ENCODE data around the gene NBAS. TPM values are rescaled to one million over a fixed set of nuclear protein-coding genes. Genes with fewer than 3 reads are reported as not detected.
"Not testable (repeated sequence)": the region's sequence is repeated elsewhere in the genome, so short reads cannot be mapped to it uniquely, and the experiment has no call there.

NBAS gene
- total RNA-seq, 1 donor from 2014 or later, result 61.6 TPM

DNA sequence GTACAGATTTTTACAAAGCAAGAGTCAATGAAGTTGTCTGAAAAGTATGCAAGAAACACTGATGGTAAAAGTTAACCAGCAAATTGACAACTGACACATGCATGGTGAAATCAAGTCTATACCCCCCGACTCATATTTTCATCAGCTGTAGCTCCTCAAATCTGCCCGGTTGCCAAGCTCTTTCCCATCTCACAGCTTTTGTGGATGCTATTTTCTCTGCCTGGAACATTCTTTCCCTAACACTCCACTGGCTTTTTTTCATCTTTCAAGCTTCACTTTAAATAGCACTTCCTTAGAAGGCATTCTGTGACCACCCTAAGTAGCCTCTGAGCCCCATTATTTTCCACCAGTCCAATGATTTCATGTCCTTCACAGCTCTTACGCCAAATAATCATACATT lies 18.1 kb downstream of the NBAS start:
- Mint-ChIP-seq H3K9me3 (peaks cover 8% of the 10 kb centered on the region), H3K27ac (ENCODE audit: unreplicated experiment) (no peak overlapping the region), H3K4me3 (no peak overlapping the region), H3K4me1 (peaks cover 3% of the 10 kb centered on the region), H3K27me3 (ENCODE audit: low read depth) (no peaks in the 10 kb centered on the region), H3K36me3 (ENCODE audit: low read depth) (peaks cover 22% of the 10 kb centered on the region)
- no peak for DNase-seq (ENCODE audit: low read depth, low spot score)
- TF ChIP-seq, protein P1, sequence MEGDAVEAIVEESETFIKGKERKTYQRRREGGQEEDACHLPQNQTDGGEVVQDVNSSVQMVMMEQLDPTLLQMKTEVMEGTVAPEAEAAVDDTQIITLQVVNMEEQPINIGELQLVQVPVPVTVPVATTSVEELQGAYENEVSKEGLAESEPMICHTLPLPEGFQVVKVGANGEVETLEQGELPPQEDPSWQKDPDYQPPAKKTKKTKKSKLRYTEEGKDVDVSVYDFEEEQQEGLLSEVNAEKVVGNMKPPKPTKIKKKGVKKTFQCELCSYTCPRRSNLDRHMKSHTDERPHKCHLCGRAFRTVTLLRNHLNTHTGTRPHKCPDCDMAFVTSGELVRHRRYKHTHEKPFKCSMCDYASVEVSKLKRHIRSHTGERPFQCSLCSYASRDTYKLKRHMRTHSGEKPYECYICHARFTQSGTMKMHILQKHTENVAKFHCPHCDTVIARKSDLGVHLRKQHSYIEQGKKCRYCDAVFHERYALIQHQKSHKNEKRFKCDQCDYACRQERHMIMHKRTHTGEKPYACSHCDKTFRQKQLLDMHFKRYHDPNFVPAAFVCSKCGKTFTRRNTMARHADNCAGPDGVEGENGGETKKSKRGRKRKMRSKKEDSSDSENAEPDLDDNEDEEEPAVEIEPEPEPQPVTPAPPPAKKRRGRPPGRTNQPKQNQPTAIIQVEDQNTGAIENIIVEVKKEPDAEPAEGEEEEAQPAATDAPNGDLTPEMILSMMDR (conservative IDR thresholded peaks at IDR 0.05), result no peak

DNA sequence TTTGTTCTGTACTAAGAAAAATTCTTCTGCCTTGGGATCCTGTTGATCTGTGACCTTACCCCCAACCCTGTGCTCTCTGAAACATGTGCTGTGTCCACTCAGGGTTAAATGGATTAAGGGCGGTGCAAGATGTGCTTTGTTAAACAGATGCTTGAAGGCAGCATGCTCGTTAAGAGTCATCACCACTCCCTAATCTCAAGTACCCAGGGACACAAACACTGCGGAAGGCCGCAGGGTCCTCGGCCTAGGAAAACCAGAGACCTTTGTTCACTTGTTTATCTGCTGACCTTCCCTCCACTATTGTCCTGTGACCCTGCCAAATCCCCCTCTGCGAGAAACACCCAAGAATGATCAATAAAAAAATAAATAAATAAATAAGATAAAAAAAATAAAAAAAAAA lies 18.9 kb downstream of the NBAS start:
- H3K27ac Mint-ChIP-seq (ENCODE audit: unreplicated experiment), result not testable (repeated sequence)

DNA sequence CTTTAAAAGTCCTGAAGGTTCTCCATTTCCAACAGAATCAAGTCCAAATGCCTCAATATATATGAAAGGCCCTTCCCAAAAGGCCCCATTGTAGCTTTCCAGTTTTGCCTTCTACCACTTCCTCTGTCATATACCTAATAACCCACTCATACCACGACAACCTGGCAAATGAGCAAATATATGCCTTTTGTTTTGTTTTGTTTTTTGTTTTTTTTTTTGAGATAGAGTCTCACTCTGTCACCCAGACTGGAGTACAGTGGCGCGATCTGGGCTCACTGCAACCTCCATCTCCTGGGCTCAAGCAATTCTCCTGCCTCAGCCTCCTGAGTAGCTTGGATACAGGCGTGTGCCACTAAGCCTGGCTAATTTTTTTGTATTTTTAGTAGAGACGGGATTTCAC lies 20.6 kb downstream of the NBAS start:
- DNase-seq (ENCODE audit: low read depth, low spot score); H3K4me3 Mint-ChIP-seq; H3K9me3 Mint-ChIP-seq; H3K4me1 Mint-ChIP-seq; H3K27ac Mint-ChIP-seq (ENCODE audit: unreplicated experiment); H3K27me3 Mint-ChIP-seq (ENCODE audit: low read depth): not testable (repeated sequence)
- peaks cover 23% of the 10 kb centered on the region for H3K36me3 Mint-ChIP-seq (ENCODE audit: low read depth)

More for the DNA sequence above, 18.9 kb downstream of the NBAS start:
- not testable (repeated sequence) for H3K4me3 Mint-ChIP-seq; H3K9me3 Mint-ChIP-seq; H3K4me1 Mint-ChIP-seq; DNase-seq (ENCODE audit: low read depth, low spot score); H3K27me3 Mint-ChIP-seq (ENCODE audit: low read depth)
- peaks cover 23% of the 10 kb centered on the region for H3K36me3 Mint-ChIP-seq (ENCODE audit: low read depth)

DNA sequence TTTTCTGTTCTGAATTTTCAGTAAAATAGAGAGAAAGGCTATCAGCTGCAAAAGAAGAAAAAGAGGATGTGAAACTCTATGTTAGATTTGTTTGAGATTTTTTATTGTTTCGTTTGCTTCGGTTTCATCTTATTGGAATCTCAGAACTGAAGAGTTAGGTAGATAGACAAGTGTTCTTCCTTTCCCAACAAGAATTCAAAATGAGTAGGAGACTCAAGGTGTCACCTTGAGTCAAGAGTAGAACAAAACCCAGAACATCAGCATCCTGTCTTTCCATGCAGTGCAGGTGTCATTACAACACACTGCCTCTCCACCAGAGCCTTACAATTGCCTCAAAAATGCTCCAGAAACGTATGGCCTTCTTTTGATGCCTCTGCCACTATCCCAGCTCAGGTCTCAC lies 21.1 kb downstream of the NBAS start:
- TF ChIP-seq, protein P1 (conservative IDR thresholded peaks at IDR 0.05), result no peak
- no peak for DNase-seq (ENCODE audit: low read depth, low spot score)

DNA sequence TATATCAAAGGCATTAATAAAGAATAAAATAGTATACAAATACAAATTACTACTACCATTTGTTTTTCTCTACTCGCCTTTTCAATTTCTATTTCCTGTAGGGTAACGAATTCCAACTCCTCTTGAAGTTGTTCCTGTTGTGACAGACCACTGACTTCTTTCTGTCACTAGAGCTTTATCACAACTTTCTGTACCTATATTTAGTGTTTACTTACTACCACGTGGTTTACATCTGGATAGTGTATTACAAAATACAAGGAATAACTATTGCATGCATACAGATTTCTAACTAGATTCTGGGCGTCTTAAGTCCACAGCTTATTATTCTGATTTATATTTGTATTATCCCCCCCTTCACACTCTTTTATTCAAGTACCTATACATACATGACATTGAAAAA lies 22.3 kb downstream of the NBAS start:
- TF ChIP-seq, protein P1 (conservative IDR thresholded peaks at IDR 0.05), result no peak
- DNase-seq (ENCODE audit: low read depth, low spot score), result no peak
- Mint-ChIP-seq H3K27ac (ENCODE audit: unreplicated experiment) (no peak overlapping the region), H3K4me3 (no peak overlapping the region), H3K27me3 (ENCODE audit: low read depth) (no peaks in the 10 kb centered on the region), H3K9me3 (peaks cover 5% of the 10 kb centered on the region), H3K4me1 (peaks cover 3% of the 10 kb centered on the region), H3K36me3 (ENCODE audit: low read depth) (peaks cover 24% of the 10 kb centered on the region)

More for the DNA sequence above, 21.1 kb downstream of the NBAS start:
- H3K27me3 Mint-ChIP-seq (ENCODE audit: low read depth), result no peaks in the 10 kb centered on the region
- H3K4me3 Mint-ChIP-seq, result no peak overlapping the region
- peaks cover 22% of the 10 kb centered on the region for H3K36me3 Mint-ChIP-seq (ENCODE audit: low read depth)
- peaks cover 5% of the 10 kb centered on the region for H3K9me3 Mint-ChIP-seq
- peaks cover 3% of the 10 kb centered on the region for H3K4me1 Mint-ChIP-seq
- no peak overlapping the region for H3K27ac Mint-ChIP-seq (ENCODE audit: unreplicated experiment)

DNA sequence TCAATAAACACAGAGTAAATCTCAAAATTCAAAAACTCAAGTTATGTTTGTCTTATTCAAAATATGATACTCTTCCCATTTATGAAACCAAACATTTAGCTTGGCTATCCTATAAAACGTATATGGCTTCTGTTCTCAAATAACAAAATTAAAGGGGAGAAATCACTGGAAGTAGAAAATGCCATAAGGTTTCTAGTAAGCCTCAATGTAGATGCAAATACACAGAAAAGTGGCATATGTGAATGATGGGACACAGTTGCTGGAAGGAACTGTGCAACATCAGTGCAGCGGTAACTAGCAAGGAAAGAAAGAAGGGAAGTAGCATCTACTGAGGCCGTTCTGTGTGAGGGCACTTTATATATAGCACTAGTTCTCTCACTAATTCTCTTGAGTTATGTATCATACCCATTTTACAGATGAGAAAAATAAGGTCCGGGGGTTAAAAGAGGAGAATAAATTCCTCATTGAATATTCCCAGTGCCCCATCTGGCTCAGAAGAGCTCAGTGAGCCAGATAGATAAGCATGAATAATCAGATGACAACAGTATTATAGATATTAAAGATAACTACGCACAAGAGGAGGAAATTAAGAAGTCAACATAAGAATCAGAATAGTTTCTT lies 27.2 kb downstream of the NBAS start:
- Mint-ChIP-seq H3K36me3 (ENCODE audit: low read depth) (peaks cover 16% of the 10 kb centered on the region), H3K4me1 (no peaks in the 10 kb centered on the region), H3K9me3 (no peaks in the 10 kb centered on the region), H3K27me3 (ENCODE audit: low read depth) (no peaks in the 10 kb centered on the region), H3K4me3 (no peak overlapping the region), H3K27ac (ENCODE audit: unreplicated experiment) (no peak overlapping the region)
- no peak for DNase-seq (ENCODE audit: low read depth, low spot score)
- TF ChIP-seq, protein P1 (conservative IDR thresholded peaks at IDR 0.05), result no peak
